Fibroblast of lung (primary cell): ENCODE data around the gene CNPY4. TPM values are rescaled to one million over a fixed set of nuclear protein-coding genes. Genes with fewer than 3 reads are reported as not detected.
"Not testable (repeated sequence)": the region's sequence is repeated elsewhere in the genome, so short reads cannot be mapped to it uniquely, and the experiment has no call there.

Source experiments
- DNase-seq, 2 donors: peaks; one replicate each; pipeline versions ENCODE4 v3.0.0 to v3.0.0-alpha.2; 2010; ENCODE audit warnings: low read depth in 2 of 2
- H2AFZ ChIP-seq: 2 replicates; pipeline ENCODE4 v1.5.1; 2012; ENCODE audit warnings: low read length, control low read depth, inconsistent platforms
- H3K27ac ChIP-seq: 2 replicates; pipeline ENCODE4 v1.5.1; 2011; ENCODE audit warnings: low read length, control low read depth; ENCODE audit not compliant: insufficient read depth
- H3K27me3 ChIP-seq: 2 replicates; pipeline ENCODE4 v1.5.1; 2011; ENCODE audit warnings: mild to moderate bottlenecking, low read length; ENCODE audit not compliant: control insufficient read depth, insufficient read depth
- H3K36me3 ChIP-seq: 2 replicates; pipeline ENCODE4 v1.5.1; 2011; ENCODE audit warnings: low read length; ENCODE audit not compliant: control insufficient read depth, insufficient read depth
- H3K4me1 ChIP-seq: 2 replicates; pipeline ENCODE4 v1.5.1; 2011; ENCODE audit warnings: low read length; ENCODE audit not compliant: control insufficient read depth, insufficient read depth; ENCODE audit errors: extremely low read depth
- H3K4me2 ChIP-seq: 2 replicates; pipeline ENCODE4 v1.5.1; 2011; ENCODE audit warnings: low read length, control low read depth; ENCODE audit not compliant: insufficient read depth; ENCODE audit errors: extremely low read depth
- H3K4me3 ChIP-seq, 4 experiments: fragments of 200-600 bp in 1 of 4; sonication (generic) in 1 of 4; replicated peaks in 1 of 4; 2 replicates each; pipeline ENCODE4 v1.5.1; 2011 to 2016; ENCODE audit warnings: low read length in 4 of 4, low read depth in 3 of 4, mild to moderate bottlenecking in 3 of 4, control low read depth in 2 of 4, inconsistent platforms in 1 of 4, mixed read lengths in 1 of 4; ENCODE audit not compliant: insufficient read depth in 1 of 4; ENCODE audit errors: control extremely low read depth in 1 of 4
- H3K79me2 ChIP-seq: 2 replicates; pipeline ENCODE4 v1.5.1; 2012; ENCODE audit warnings: mild to moderate bottlenecking, low read length, inconsistent platforms; ENCODE audit not compliant: control insufficient read depth, insufficient read depth
- H3K9ac ChIP-seq: 2 replicates; pipeline ENCODE4 v1.5.1; 2011; ENCODE audit warnings: mild to moderate bottlenecking, low read length, control low read depth; ENCODE audit not compliant: insufficient read depth
- H3K9me3 ChIP-seq: 2 replicates; pipeline ENCODE4 v1.5.1; 2012; ENCODE audit warnings: low read depth, low read length; ENCODE audit not compliant: control insufficient read depth, insufficient read depth
- H4K20me1 ChIP-seq: 2 replicates; pipeline ENCODE4 v1.5.1; 2011; ENCODE audit warnings: low read length; ENCODE audit not compliant: control insufficient read depth, insufficient read depth; ENCODE audit errors: extremely low read depth
- CTCF ChIP-seq, 2 donors: IDR thresholded peaks in 1 of 2; conservative IDR thresholded peaks in 1 of 2; 1 replicate in 1 of 2; 2 replicates in 1 of 2; pipeline ENCODE4 v1.5.1; 2011 to 2012; ENCODE audit warnings: low read length in 2 of 2, control low read depth in 1 of 2, inconsistent platforms in 1 of 2, low read depth in 1 of 2, mild to moderate bottlenecking in 1 of 2
- EZH2 ChIP-seq: IDR thresholded peaks from 2 replicates; pipeline ENCODE4 v1.5.1; 2012; ENCODE audit warnings: low read length, control low read depth, mild to moderate bottlenecking; ENCODE audit errors: missing control alignments
- polyA plus RNA-seq, 2 donors: library from polyadenylated mRNA; depleted of rRNA in 1 of 2; stranded (reverse) in 1 of 2; unstranded in 1 of 2; fragments of >200 nt; gene quantifications; 2 replicates each; pipeline ENCODE4 v1.2.1, GENCODE V29; 2011 to 2012; ENCODE audit warnings: missing spikeins in 1 of 2
- total RNA-seq: library from RNA; depleted of rRNA; stranded (reverse); fragments of >200 nt; gene quantifications from 2 replicates; pipeline ENCODE4 v1.2.1, GENCODE V29; 2014

The CNPY4 gene
- total and polyA plus RNA-seq, 2 donors (not counting 1 experiment from before 2014, with no cell fraction given): 21.6 to 40.7 TPM

GRCh38 chr7:100126931-100127865 is 7.8 kb downstream of the CNPY4 start, which contains the start of gene MBLAC1:
MBLAC1 (plus strand) TSS chr7:100126967; CDS start chr7:100127396, 429 bp downstream.
- no peaks in the 10 kb centered on the region for H4K20me1 ChIP-seq
- H3K79me2 ChIP-seq: no peaks in the 10 kb centered on the region
- H3K27ac ChIP-seq: peak within 1 kb of the TSS; percentile 95
- peak within 1 kb of the TSS; percentile 92 for H3K9ac ChIP-seq
- no peak for TF ChIP-seq EZH2
- no peak for TF ChIP-seq CTCF (conservative IDR thresholded peaks at IDR 0.05 in 1 of 2, IDR thresholded peaks at IDR 0.05 in 1 of 2; ENCODE audit: low read depth in 1 of 2, low read length in 2 of 2)
- H3K4me3 ChIP-seq: peak within 1 kb of the TSS; percentile 71 to 95 (median 89)
- no peaks in the 10 kb centered on the region for H3K9me3 ChIP-seq
- peak; percentile 90 to 95 for DNase-seq
- H3K4me2 ChIP-seq: peak within 1 kb of the TSS; percentile 90
- peaks cover 3% of the 10 kb centered on the region for H3K36me3 ChIP-seq
- no peaks in the 10 kb centered on the region for H3K27me3 ChIP-seq
- peaks cover 3% of the 10 kb centered on the region for H3K4me1 ChIP-seq
- peak within 1 kb of the TSS; percentile 96 for H2AFZ ChIP-seq

GRCh38 chr7:100127866-100128636 is 8.6 kb downstream of the CNPY4 start:
- H2AFZ ChIP-seq: peak overlapping the region; percentile 86
- peaks cover 3% of the 10 kb centered on the region for H3K4me1 ChIP-seq
- no peaks in the 10 kb centered on the region for H3K9me3 ChIP-seq
- peak overlapping the region; percentile 43 to 95 (median 78) for H3K4me3 ChIP-seq
- no peaks in the 10 kb centered on the region for H3K79me2 ChIP-seq
- peak overlapping the region; percentile 92 for H3K9ac ChIP-seq
- H4K20me1 ChIP-seq: no peaks in the 10 kb centered on the region
- DNase-seq: no peak
- no peaks in the 10 kb centered on the region for H3K27me3 ChIP-seq
- H3K36me3 ChIP-seq: peaks cover 3% of the 10 kb centered on the region
- peak overlapping the region; percentile 95 for H3K27ac ChIP-seq
- H3K4me2 ChIP-seq: peak overlapping the region; percentile 86
- TF ChIP-seq EZH2: no peak
- no peak for TF ChIP-seq CTCF (conservative IDR thresholded peaks at IDR 0.05 in 1 of 2, IDR thresholded peaks at IDR 0.05 in 1 of 2; ENCODE audit: low read depth in 1 of 2, low read length in 2 of 2)

- DNase-seq: no peak
- H3K4me2 ChIP-seq: no peak overlapping the region
- no peak for TF ChIP-seq CTCF (conservative IDR thresholded peaks at IDR 0.05 in 1 of 2, IDR thresholded peaks at IDR 0.05 in 1 of 2; ENCODE audit: low read depth in 1 of 2, low read length in 2 of 2)
- no peak for TF ChIP-seq EZH2
Observed at GRCh38 chr7:100128637-100128963, 9.2 kb downstream of the CNPY4 start.

GRCh38 chr7:100130220-100130607 is 10.8 kb downstream of the CNPY4 start:
- H3K27me3 ChIP-seq, H3K27ac ChIP-seq, DNase-seq, H2AFZ ChIP-seq, H3K4me2 ChIP-seq, H3K9me3 ChIP-seq, H4K20me1 ChIP-seq, H3K79me2 ChIP-seq, H3K4me1 ChIP-seq, H3K36me3 ChIP-seq, H3K4me3 ChIP-seq, H3K9ac ChIP-seq: not testable (repeated sequence)

More at GRCh38 chr7:100128637-100128963, 9.2 kb downstream of the CNPY4 start:
- H2AFZ ChIP-seq: no peak overlapping the region
- peaks cover 3% of the 10 kb centered on the region for H3K4me1 ChIP-seq
- no peaks in the 10 kb centered on the region for H4K20me1 ChIP-seq
- peaks cover 3% of the 10 kb centered on the region for H3K36me3 ChIP-seq
- no peaks in the 10 kb centered on the region for H3K79me2 ChIP-seq
- H3K27ac ChIP-seq: no peak overlapping the region
- no peak overlapping the region for H3K4me3 ChIP-seq
- H3K9me3 ChIP-seq: no peaks in the 10 kb centered on the region
- H3K9ac ChIP-seq: no peak overlapping the region
- no peaks in the 10 kb centered on the region for H3K27me3 ChIP-seq
